ENCODE data around the gene C17orf100. TPM values are rescaled to one million over a fixed set of nuclear protein-coding genes. Genes with fewer than 3 reads are reported as not detected.
"Not testable (repeated sequence)": the region's sequence is repeated elsewhere in the genome, so short reads cannot be mapped to it uniquely, and the experiment has no call there.

C17orf100 gene
- total RNA-seq, 1 donor from 2014 or later: 6.1 TPM

- no peaks in the 10 kb centered on the region for H3K9me3 Mint-ChIP-seq
- H3K27me3 Mint-ChIP-seq (ENCODE audit: low read depth): peaks cover 51% of the 10 kb centered on the region
- H3K36me3 Mint-ChIP-seq: no peaks in the 10 kb centered on the region
- H3K27ac Mint-ChIP-seq: no peak overlapping the region
- TF ChIP-seq, protein P1, sequence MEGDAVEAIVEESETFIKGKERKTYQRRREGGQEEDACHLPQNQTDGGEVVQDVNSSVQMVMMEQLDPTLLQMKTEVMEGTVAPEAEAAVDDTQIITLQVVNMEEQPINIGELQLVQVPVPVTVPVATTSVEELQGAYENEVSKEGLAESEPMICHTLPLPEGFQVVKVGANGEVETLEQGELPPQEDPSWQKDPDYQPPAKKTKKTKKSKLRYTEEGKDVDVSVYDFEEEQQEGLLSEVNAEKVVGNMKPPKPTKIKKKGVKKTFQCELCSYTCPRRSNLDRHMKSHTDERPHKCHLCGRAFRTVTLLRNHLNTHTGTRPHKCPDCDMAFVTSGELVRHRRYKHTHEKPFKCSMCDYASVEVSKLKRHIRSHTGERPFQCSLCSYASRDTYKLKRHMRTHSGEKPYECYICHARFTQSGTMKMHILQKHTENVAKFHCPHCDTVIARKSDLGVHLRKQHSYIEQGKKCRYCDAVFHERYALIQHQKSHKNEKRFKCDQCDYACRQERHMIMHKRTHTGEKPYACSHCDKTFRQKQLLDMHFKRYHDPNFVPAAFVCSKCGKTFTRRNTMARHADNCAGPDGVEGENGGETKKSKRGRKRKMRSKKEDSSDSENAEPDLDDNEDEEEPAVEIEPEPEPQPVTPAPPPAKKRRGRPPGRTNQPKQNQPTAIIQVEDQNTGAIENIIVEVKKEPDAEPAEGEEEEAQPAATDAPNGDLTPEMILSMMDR (IDR thresholded peaks at IDR 0.05; ENCODE audit: unreplicated experiment): no peak
- no peak for DNase-seq (ENCODE audit: low spot score in 2 of 2, unreplicated experiment in 2 of 2)
- no peaks in the 10 kb centered on the region for H3K4me1 Mint-ChIP-seq
- H3K4me3 Mint-ChIP-seq: no peak overlapping the region
Measured at GRCh38 chr17:6690641-6691040, 39.1 kb downstream of the C17orf100 start.

- H3K27ac Mint-ChIP-seq: no peak overlapping the region
- H3K4me3 Mint-ChIP-seq: no peak overlapping the region
- H3K4me1 Mint-ChIP-seq: no peaks in the 10 kb centered on the region
- no peaks in the 10 kb centered on the region for H3K9me3 Mint-ChIP-seq
- TF ChIP-seq, protein P1 (IDR thresholded peaks at IDR 0.05; ENCODE audit: unreplicated experiment): no peak
- no peak for DNase-seq (ENCODE audit: low spot score in 2 of 2, unreplicated experiment in 2 of 2)
- H3K36me3 Mint-ChIP-seq: no peaks in the 10 kb centered on the region
- peaks cover 52% of the 10 kb centered on the region for H3K27me3 Mint-ChIP-seq (ENCODE audit: low read depth)
Measured at GRCh38 chr17:6691546-6691945, 40.0 kb downstream of the C17orf100 start.

DNA sequence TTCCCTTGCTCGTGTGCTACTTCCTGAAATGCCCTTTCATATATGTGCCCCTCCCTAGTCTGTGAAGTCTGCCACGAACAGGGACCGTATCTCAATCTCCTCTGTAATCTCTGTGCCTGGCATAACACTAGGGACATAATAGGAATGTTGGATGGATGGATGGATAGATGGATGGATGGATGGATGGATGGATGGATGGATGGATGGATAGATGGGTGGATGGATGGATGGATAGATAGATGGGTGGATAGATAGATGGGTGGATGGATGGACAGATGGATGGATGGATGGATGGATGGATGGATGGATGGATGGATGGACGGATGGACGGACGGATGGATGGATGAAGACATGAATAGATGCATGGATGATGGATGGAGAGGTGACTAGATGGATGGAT lies 40.4 kb downstream of the C17orf100 start:
- H3K9me3 Mint-ChIP-seq; H3K27ac Mint-ChIP-seq; H3K36me3 Mint-ChIP-seq; H3K4me1 Mint-ChIP-seq; DNase-seq (ENCODE audit: low spot score in 2 of 2, unreplicated experiment in 2 of 2); H3K4me3 Mint-ChIP-seq: not testable (repeated sequence)
- peaks cover 49% of the 10 kb centered on the region for H3K27me3 Mint-ChIP-seq (ENCODE audit: low read depth)

GRCh38 chr17:6695051-6695450 lies 43.5 kb downstream of the C17orf100 start:
- H3K9me3 Mint-ChIP-seq: no peaks in the 10 kb centered on the region
- H3K4me1 Mint-ChIP-seq: no peaks in the 10 kb centered on the region
- H3K27me3 Mint-ChIP-seq (ENCODE audit: low read depth): peaks cover 43% of the 10 kb centered on the region
- no peak overlapping the region for H3K27ac Mint-ChIP-seq
- TF ChIP-seq, protein P1 (IDR thresholded peaks at IDR 0.05; ENCODE audit: unreplicated experiment): no peak
- no peak overlapping the region for H3K4me3 Mint-ChIP-seq
- no peak for DNase-seq (ENCODE audit: low spot score in 2 of 2, unreplicated experiment in 2 of 2)
- no peaks in the 10 kb centered on the region for H3K36me3 Mint-ChIP-seq

DNA sequence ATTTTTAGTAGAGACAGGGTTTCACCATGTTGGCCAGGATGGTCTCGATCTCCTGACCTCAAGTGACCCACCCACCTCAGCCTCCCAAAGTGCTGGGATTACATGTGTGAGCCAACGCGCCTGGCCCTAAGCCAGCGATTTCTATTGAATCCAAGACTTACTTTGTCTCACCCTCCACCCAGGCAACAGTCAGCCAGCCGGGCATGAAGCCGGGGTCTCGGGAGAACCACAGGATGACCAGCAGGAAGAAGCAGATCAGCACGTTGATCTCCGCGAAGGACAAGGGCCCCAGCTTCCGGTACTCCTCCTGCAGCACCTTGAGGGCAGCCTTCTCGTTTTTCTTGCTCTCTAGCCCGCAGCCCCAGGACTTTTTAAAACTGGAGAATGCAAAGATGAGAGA lies 44.0 kb downstream of the C17orf100 start:
- H3K4me3 Mint-ChIP-seq: no peak overlapping the region
- H3K36me3 Mint-ChIP-seq: no peaks in the 10 kb centered on the region
- TF ChIP-seq, protein P1 (IDR thresholded peaks at IDR 0.05; ENCODE audit: unreplicated experiment): no peak
- DNase-seq (ENCODE audit: low spot score in 2 of 2, unreplicated experiment in 2 of 2): no peak
- peaks cover 3% of the 10 kb centered on the region for H3K4me1 Mint-ChIP-seq
- H3K27ac Mint-ChIP-seq: no peak overlapping the region
- H3K9me3 Mint-ChIP-seq: no peaks in the 10 kb centered on the region
- peaks cover 43% of the 10 kb centered on the region for H3K27me3 Mint-ChIP-seq (ENCODE audit: low read depth)

- no peak overlapping the region for H3K27ac Mint-ChIP-seq
- TF ChIP-seq, protein P1 (IDR thresholded peaks at IDR 0.05; ENCODE audit: unreplicated experiment): no peak
- no peak for DNase-seq (ENCODE audit: low spot score in 2 of 2, unreplicated experiment in 2 of 2)
- H3K4me1 Mint-ChIP-seq: peaks cover 6% of the 10 kb centered on the region
- peaks cover 32% of the 10 kb centered on the region for H3K27me3 Mint-ChIP-seq (ENCODE audit: low read depth)
- H3K36me3 Mint-ChIP-seq: no peaks in the 10 kb centered on the region
- H3K4me3 Mint-ChIP-seq: no peak overlapping the region
- no peaks in the 10 kb centered on the region for H3K9me3 Mint-ChIP-seq
Measured at GRCh38 chr17:6696906-6697305, 45.3 kb downstream of the C17orf100 start.
